Astrocyte (in vitro differentiated cells and primary cell): ENCODE results near the gene INPP4A. TPM values are rescaled to one million over a fixed set of nuclear protein-coding genes. Genes with fewer than 3 reads are reported as not detected.
A peak's percentile ranks its signal among the peaks of the same experiment; 100 is the strongest.

Experiments used
- DNase-seq: peaks from one replicate; pipeline ENCODE4 v3.0.0-alpha.2; 2010; ENCODE audit warnings: low read depth
- FAIRE-seq: peaks from 2 replicates; lab custom pipeline; 2011; peaks lifted over from hg19 to GRCh38; lab: Jason Lieb, UNC
- H2AFZ ChIP-seq: 2 replicates; pipeline ENCODE4 v1.6.0; 2012; ENCODE audit warnings: low read depth, low read length, inconsistent platforms
- H3K27ac ChIP-seq: 2 replicates; pipeline ENCODE4 v1.5.1; 2011; ENCODE audit warnings: low read depth, low read length, inconsistent platforms
- H3K27me3 ChIP-seq: 2 replicates; pipeline ENCODE4 v1.6.0; 2011; ENCODE audit warnings: low read length, inconsistent platforms; ENCODE audit not compliant: insufficient read depth
- H3K36me3 ChIP-seq: 2 replicates; pipeline ENCODE4 v1.5.1; 2011; ENCODE audit warnings: low read length, inconsistent platforms; ENCODE audit not compliant: insufficient read depth
- H3K4me1 ChIP-seq: 2 replicates; pipeline ENCODE4 v1.5.1; 2011; ENCODE audit warnings: low read length, inconsistent platforms; ENCODE audit not compliant: insufficient read depth
- H3K4me2 ChIP-seq: 2 replicates; pipeline ENCODE4 v1.6.0; 2012; ENCODE audit warnings: low read length, inconsistent platforms
- H3K4me3 ChIP-seq: 2 replicates; pipeline ENCODE4 v1.5.1; 2011; ENCODE audit warnings: low read depth, mild to moderate bottlenecking, low read length, inconsistent platforms; ENCODE audit not compliant: insufficient read depth
- H3K79me2 ChIP-seq: 2 replicates; pipeline ENCODE4 v1.6.0; 2012; ENCODE audit warnings: mild to moderate bottlenecking, low read length, inconsistent platforms; ENCODE audit not compliant: insufficient read depth
- H3K9ac ChIP-seq: 2 replicates; pipeline ENCODE4 v1.6.0; 2012; ENCODE audit warnings: mild to moderate bottlenecking, low read length, inconsistent platforms
- H3K9me3 ChIP-seq: 2 replicates; pipeline ENCODE4 v1.5.1; 2012; ENCODE audit warnings: low read depth, mild to moderate bottlenecking, low read length, inconsistent platforms; ENCODE audit not compliant: insufficient read depth
- H4K20me1 ChIP-seq: 2 replicates; pipeline ENCODE4 v1.6.0; 2012; ENCODE audit warnings: low read length, inconsistent platforms; ENCODE audit not compliant: insufficient read depth
- H3K27ac Mint-ChIP-seq: one replicate; pipeline ENCODE4 v1.8.0; 2021; ENCODE audit warnings: mild to moderate bottlenecking, mixed read lengths; ENCODE audit not compliant: unreplicated experiment
- H3K27me3 Mint-ChIP-seq: one replicate; pipeline ENCODE4 v1.8.0; 2021; ENCODE audit warnings: low read depth, mixed read lengths; ENCODE audit not compliant: unreplicated experiment
- H3K36me3 Mint-ChIP-seq: one replicate; pipeline ENCODE4 v1.8.0; 2021; ENCODE audit warnings: low read depth, mixed read lengths; ENCODE audit not compliant: unreplicated experiment
- H3K4me1 Mint-ChIP-seq: one replicate; pipeline ENCODE4 v1.8.0; 2021; ENCODE audit warnings: low read depth, mixed read lengths; ENCODE audit not compliant: unreplicated experiment
- H3K4me3 Mint-ChIP-seq: one replicate; pipeline ENCODE4 v1.8.0; 2021; ENCODE audit warnings: mild to moderate bottlenecking, moderate library complexity, mixed read lengths; ENCODE audit not compliant: unreplicated experiment
- H3K9me3 Mint-ChIP-seq: one replicate; pipeline ENCODE4 v1.8.0; 2021; ENCODE audit warnings: mild to moderate bottlenecking, mixed read lengths; ENCODE audit not compliant: unreplicated experiment
- CTCF ChIP-seq: IDR thresholded peaks from 2 replicates; pipeline ENCODE4 v1.5.1; 2011; ENCODE audit warnings: low read depth, mild to moderate bottlenecking, inconsistent platforms, low read length, moderate library complexity; ENCODE audit not compliant: insufficient read depth
- EZH2 ChIP-seq: IDR thresholded peaks from 2 replicates; pipeline ENCODE4 v1.6.1; 2012; ENCODE audit warnings: mild to moderate bottlenecking, low read length, inconsistent platforms; ENCODE audit not compliant: insufficient read depth
- total RNA-seq: library from RNA; stranded (reverse); gene quantifications from 2 replicates; pipeline ENCODE4 v1.2.1, GENCODE V29; 2021

INPP4A gene
- total RNA-seq, 1 donor from 2014 or later, result 19.4 TPM

- Histone ChIP-seq H3K79me2 (peaks cover 45% of the 10 kb centered on the region), H3K27me3 (no peaks in the 10 kb centered on the region), H3K4me2 (no peak overlapping the region), H2AFZ (no peak overlapping the region), H3K9me3 (no peaks in the 10 kb centered on the region), H3K27ac (no peak overlapping the region), H3K4me3 (no peak overlapping the region), H3K4me1 (peaks cover 15% of the 10 kb centered on the region), H3K36me3 (no peaks in the 10 kb centered on the region), H3K9ac (no peak overlapping the region), H4K20me1 (peaks cover 84% of the 10 kb centered on the region)
- Mint-ChIP-seq H3K4me3 (no peak overlapping the region), H3K27ac (no peak overlapping the region), H3K4me1 (peaks cover 15% of the 10 kb centered on the region), H3K9me3 (no peaks in the 10 kb centered on the region), H3K27me3 (no peaks in the 10 kb centered on the region), H3K36me3 (peaks cover 4% of the 10 kb centered on the region)
- no peak for FAIRE-seq
- DNase-seq, result no peak
- no peak for TF ChIP-seq EZH2
- no peak for TF ChIP-seq CTCF
Observed at GRCh38 chr2:98482362-98482761, 37.7 kb downstream of the INPP4A start.

- H3K27ac Mint-ChIP-seq, result no peak overlapping the region
- no peaks in the 10 kb centered on the region for H3K9me3 Mint-ChIP-seq
- peaks cover 18% of the 10 kb centered on the region for H3K4me1 Mint-ChIP-seq
- Histone ChIP-seq H3K4me2 (no peak overlapping the region), H3K36me3 (no peaks in the 10 kb centered on the region), H3K4me3 (no peak overlapping the region), H3K27me3 (no peaks in the 10 kb centered on the region), H4K20me1 (peaks cover 84% of the 10 kb centered on the region), H3K79me2 (peaks cover 42% of the 10 kb centered on the region), H3K27ac (no peak overlapping the region), H3K9ac (no peak overlapping the region), H2AFZ (no peak overlapping the region), H3K4me1 (peaks cover 15% of the 10 kb centered on the region), H3K9me3 (no peaks in the 10 kb centered on the region)
- TF ChIP-seq CTCF (no peak), EZH2 (no peak)
- FAIRE-seq (no peak), DNase-seq (no peak)
- no peaks in the 10 kb centered on the region for H3K27me3 Mint-ChIP-seq
- no peak overlapping the region for H3K4me3 Mint-ChIP-seq
- H3K36me3 Mint-ChIP-seq, result no peaks in the 10 kb centered on the region
Observed at GRCh38 chr2:98483257-98483861, 38.7 kb downstream of the INPP4A start.

GRCh38 chr2:98484121-98484557 lies 39.5 kb downstream of the INPP4A start:
- no peak overlapping the region for H3K4me3 Mint-ChIP-seq
- no peak overlapping the region for H2AFZ ChIP-seq

More at GRCh38 chr2:98484121-98484557, 39.5 kb downstream of the INPP4A start:
- Mint-ChIP-seq H3K4me1 (peaks cover 22% of the 10 kb centered on the region), H3K27ac (peak overlapping the region; percentile 50), H3K36me3 (no peaks in the 10 kb centered on the region), H3K9me3 (no peaks in the 10 kb centered on the region), H3K27me3 (no peaks in the 10 kb centered on the region)
- H3K27me3 ChIP-seq, result no peaks in the 10 kb centered on the region
- H3K4me3 ChIP-seq, result no peak overlapping the region
- FAIRE-seq (no peak), DNase-seq (no peak)
- H3K9ac ChIP-seq, result no peak overlapping the region
- H3K36me3 ChIP-seq, result no peaks in the 10 kb centered on the region
- peaks cover 14% of the 10 kb centered on the region for H3K4me1 ChIP-seq
- no peak overlapping the region for H3K27ac ChIP-seq
- TF ChIP-seq CTCF (no peak), EZH2 (no peak)
- no peaks in the 10 kb centered on the region for H3K9me3 ChIP-seq
- peaks cover 84% of the 10 kb centered on the region for H4K20me1 ChIP-seq
- H3K79me2 ChIP-seq, result peaks cover 42% of the 10 kb centered on the region
- no peak overlapping the region for H3K4me2 ChIP-seq
